Astrocyte (in vitro differentiated cells and primary cell): Measurements from ENCODE around the gene NOS1.

Experiments
- CTCF ChIP-seq: IDR thresholded peaks from 2 replicates; pipeline ENCODE4 v1.5.1; 2011; ENCODE audit warnings: low read depth, mild to moderate bottlenecking, inconsistent platforms, low read length, moderate library complexity; ENCODE audit not compliant: insufficient read depth
- EZH2 ChIP-seq: IDR thresholded peaks from 2 replicates; pipeline ENCODE4 v1.6.1; 2012; ENCODE audit warnings: mild to moderate bottlenecking, low read length, inconsistent platforms; ENCODE audit not compliant: insufficient read depth

GRCh38 chr12:117318591-117318990 is 42.8 kb downstream of the NOS1 start:
- TF ChIP-seq CTCF (no peak), EZH2 (no peak)
